Smooth muscle cell of the brain vasculature (primary cell): ENCODE results near the gene S100A7.
"Not testable (repeated sequence)": the region's sequence is repeated elsewhere in the genome, so short reads cannot be mapped to it uniquely, and the experiment has no call there.

Experiments
- DNase-seq: peaks from one replicate; pipeline ENCODE4 v3.0.0-alpha.2; 2012; ENCODE audit warnings: low read depth, low spot score

Gene S100A7

GRCh38 chr1:153431002-153431401 is 29.4 kb downstream of the S100A7 start:
- no peak for DNase-seq

GRCh38 chr1:153430561-153430960 is 29.9 kb downstream of the S100A7 start:
- DNase-seq, result no peak

GRCh38 chr1:153430166-153430553 is 30.3 kb downstream of the S100A7 start:
- DNase-seq, result no peak

GRCh38 chr1:153429266-153430165 is 30.9 kb downstream of the S100A7 start:
- DNase-seq, result no peak

GRCh38 chr1:153428791-153429190 is 31.7 kb downstream of the S100A7 start:
- DNase-seq, result no peak

- DNase-seq, result no peak
Observed at GRCh38 chr1:153428073-153428638, 32.3 kb downstream of the S100A7 start.

GRCh38 chr1:153426809-153427208 is 33.6 kb downstream of the S100A7 start:
- no peak for DNase-seq

GRCh38 chr1:153422450-153423068 is 37.9 kb downstream of the S100A7 start:
- peak; percentile 7 for DNase-seq

GRCh38 chr1:153420306-153420705 is 40.1 kb downstream of the S100A7 start:
- no peak for DNase-seq

GRCh38 chr1:153419436-153419793 is 41.0 kb downstream of the S100A7 start:
- not testable (repeated sequence) for DNase-seq

- not testable (repeated sequence) for DNase-seq
Observed at GRCh38 chr1:153418758-153419435, 41.6 kb downstream of the S100A7 start.

GRCh38 chr1:153417136-153417888 is 43.1 kb downstream of the S100A7 start:
- DNase-seq, result no peak

- DNase-seq, result no peak
Observed at GRCh38 chr1:153415850-153416570, 44.4 kb downstream of the S100A7 start, which contains the start of gene S100A7A. S100A7A (plus strand) TSS chr1:153416520; CDS start chr1:153418083, 1,563 bp downstream.

GRCh38 chr1:153413961-153414360 is 46.5 kb downstream of the S100A7 start:
- DNase-seq, result not testable (repeated sequence)
